Keratinocyte (primary cell): Measurements from ENCODE around the gene QPRT. TPM values are rescaled to one million over a fixed set of nuclear protein-coding genes. Genes with fewer than 3 reads are reported as not detected.
"Not testable (repeated sequence)": the region's sequence is repeated elsewhere in the genome, so short reads cannot be mapped to it uniquely, and the experiment has no call there.

Source experiments
- DNase-seq: peaks from one replicate; pipeline ENCODE4 v3.0.0-alpha.2; 2011; ENCODE audit warnings: low read depth, missing footprints, low spot score
- FAIRE-seq: peaks from 2 replicates; lab custom pipeline; 2011; peaks lifted over from hg19 to GRCh38; lab: Jason Lieb, UNC
- H2AFZ ChIP-seq: 2 replicates; pipeline ENCODE4 v1.6.0; 2012; ENCODE audit warnings: low read length, control low read depth, inconsistent platforms; ENCODE audit not compliant: control insufficient read depth
- H3K27ac ChIP-seq: 2 replicates; pipeline ENCODE4 v1.5.1; 2011; ENCODE audit warnings: low read length; ENCODE audit not compliant: control insufficient read depth, insufficient read depth
- H3K27me3 ChIP-seq: 3 replicates; pipeline ENCODE4 v1.6.0; 2011; ENCODE audit warnings: low read length; ENCODE audit not compliant: control insufficient read depth, insufficient read depth; ENCODE audit errors: extremely low read depth
- H3K36me3 ChIP-seq, 2 experiments: 2 replicates in 1 of 2; 3 replicates in 1 of 2; pipeline ENCODE4 v1.5.1; 2011; ENCODE audit warnings: low read length in 2 of 2, mild to moderate bottlenecking in 1 of 2; ENCODE audit not compliant: control insufficient read depth in 2 of 2, insufficient read depth in 2 of 2; ENCODE audit errors: extremely low read depth in 1 of 2
- H3K4me1 ChIP-seq: 3 replicates; pipeline ENCODE4 v1.5.1; 2011; ENCODE audit warnings: low read length; ENCODE audit not compliant: control insufficient read depth, insufficient read depth; ENCODE audit errors: extremely low read depth
- H3K4me2 ChIP-seq: 3 replicates; pipeline ENCODE4 v1.6.0; 2011; ENCODE audit warnings: low read depth, low read length; ENCODE audit not compliant: control insufficient read depth, insufficient read depth; ENCODE audit errors: extremely low read depth
- H3K4me3 ChIP-seq, 3 experiments: fragments of 200-600 bp in 1 of 3; sonication (generic) in 1 of 3; 2 replicates in 2 of 3; 3 replicates in 1 of 3; pipeline ENCODE4 v1.5.1; 2011 to 2016; ENCODE audit warnings: low read length in 3 of 3, mild to moderate bottlenecking in 3 of 3, control low read depth in 2 of 3, inconsistent platforms in 1 of 3, low read depth in 1 of 3, mixed read lengths in 1 of 3, mixed run types in 1 of 3, moderate library complexity in 1 of 3; ENCODE audit not compliant: control insufficient read depth in 2 of 3, insufficient read depth in 2 of 3; ENCODE audit errors: extremely low read depth in 1 of 3
- H3K79me2 ChIP-seq: 2 replicates; pipeline ENCODE4 v1.6.0; 2012; ENCODE audit warnings: low read length; ENCODE audit not compliant: control insufficient read depth, insufficient read depth
- H3K9ac ChIP-seq: 3 replicates; pipeline ENCODE4 v1.6.0; 2011; ENCODE audit warnings: low read length; ENCODE audit not compliant: control insufficient read depth, insufficient read depth; ENCODE audit errors: extremely low read depth
- H3K9me1 ChIP-seq: 3 replicates; pipeline ENCODE4 v1.6.0; 2011; ENCODE audit warnings: low read length; ENCODE audit not compliant: control insufficient read depth, insufficient read depth; ENCODE audit errors: extremely low read depth
- H3K9me3 ChIP-seq: 2 replicates; pipeline ENCODE4 v1.5.1; 2012; ENCODE audit warnings: low read depth, low read length; ENCODE audit not compliant: control insufficient read depth
- H4K20me1 ChIP-seq: 3 replicates; pipeline ENCODE4 v1.6.0; 2011; ENCODE audit warnings: low read length; ENCODE audit not compliant: control insufficient read depth, insufficient read depth; ENCODE audit errors: extremely low read depth
- EZH2 ChIP-seq: IDR thresholded peaks from one replicate; pipeline ENCODE4 v1.6.1; 2012; ENCODE audit warnings: inconsistent platforms, mild to moderate bottlenecking, low read length, moderate library complexity
- dilution Hi-C: fragments of 300-500 bp; cut with MboI; formaldehyde crosslinking; loops from one replicate; pipeline ENCODE4 v1.7.0; 2020; ENCODE audit warnings: low sequenced_read_pairs; ENCODE audit not compliant: extremely low pct_ligation_motif_present
- polyA plus RNA-seq, 5 experiments: library from polyadenylated mRNA; depleted of rRNA in 3 of 5; stranded (reverse) in 3 of 5; stranded (forward) in 1 of 5; unstranded in 1 of 5; fragments of >200 nt; gene quantifications; 1 replicate in 1 of 5; 2 replicates in 3 of 5; 3 replicates in 1 of 5; pipeline versions ENCODE4 v1.2.1 to v1.2.3, GENCODE V29; 2011 to 2012; ENCODE audit warnings: missing spikeins in 2 of 5, low read depth in 1 of 5, low replicate concordance in 1 of 5
- TF ChIP-seq, protein P1 (sequence below), 3 experiments: IDR thresholded peaks in 1 of 3; conservative IDR thresholded peaks in 1 of 3; optimal IDR thresholded peaks in 1 of 3; 2 replicates in 2 of 3; 3 replicates in 1 of 3; pipeline versions ENCODE3 to v1.5.1; 2011; ENCODE audit warnings: low read length in 3 of 3, mild to moderate bottlenecking in 3 of 3, moderate library complexity in 2 of 3, control low read depth in 1 of 3, inconsistent platforms in 1 of 3; ENCODE audit not compliant: insufficient read depth in 2 of 3; ENCODE audit errors: extremely low read depth in 1 of 3

Gene QPRT
- polyA plus RNA-seq, 1 donor (not counting 4 experiments of a cell fraction or from before 2014, with no cell fraction given): 8.8 TPM

DNA sequence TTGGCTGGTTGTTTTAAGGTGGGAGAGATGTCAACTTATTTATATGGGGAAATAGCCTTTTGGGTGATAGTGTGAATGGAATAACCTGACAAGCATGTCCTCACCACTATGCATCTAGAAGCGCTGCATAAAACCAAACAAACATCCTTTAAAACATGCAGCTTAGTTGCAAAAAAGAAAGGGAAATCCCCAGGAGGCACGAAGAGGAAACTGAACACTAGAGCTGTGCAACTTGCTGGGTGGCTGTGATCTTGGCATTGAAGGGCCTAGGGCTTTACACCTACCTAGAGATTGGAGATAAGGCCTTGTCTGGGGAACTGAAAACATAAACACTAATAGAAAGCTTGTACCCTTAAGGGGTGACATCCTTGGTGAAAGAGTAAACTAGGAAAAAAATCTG, 59.5 kb downstream of the QPRT start:
- no peak for TF ChIP-seq EZH2
- TF ChIP-seq, protein P1, sequence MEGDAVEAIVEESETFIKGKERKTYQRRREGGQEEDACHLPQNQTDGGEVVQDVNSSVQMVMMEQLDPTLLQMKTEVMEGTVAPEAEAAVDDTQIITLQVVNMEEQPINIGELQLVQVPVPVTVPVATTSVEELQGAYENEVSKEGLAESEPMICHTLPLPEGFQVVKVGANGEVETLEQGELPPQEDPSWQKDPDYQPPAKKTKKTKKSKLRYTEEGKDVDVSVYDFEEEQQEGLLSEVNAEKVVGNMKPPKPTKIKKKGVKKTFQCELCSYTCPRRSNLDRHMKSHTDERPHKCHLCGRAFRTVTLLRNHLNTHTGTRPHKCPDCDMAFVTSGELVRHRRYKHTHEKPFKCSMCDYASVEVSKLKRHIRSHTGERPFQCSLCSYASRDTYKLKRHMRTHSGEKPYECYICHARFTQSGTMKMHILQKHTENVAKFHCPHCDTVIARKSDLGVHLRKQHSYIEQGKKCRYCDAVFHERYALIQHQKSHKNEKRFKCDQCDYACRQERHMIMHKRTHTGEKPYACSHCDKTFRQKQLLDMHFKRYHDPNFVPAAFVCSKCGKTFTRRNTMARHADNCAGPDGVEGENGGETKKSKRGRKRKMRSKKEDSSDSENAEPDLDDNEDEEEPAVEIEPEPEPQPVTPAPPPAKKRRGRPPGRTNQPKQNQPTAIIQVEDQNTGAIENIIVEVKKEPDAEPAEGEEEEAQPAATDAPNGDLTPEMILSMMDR (optimal IDR thresholded peaks at IDR 0.05 in 1 of 3, IDR thresholded peaks at IDR 0.05 in 1 of 3, conservative IDR thresholded peaks at IDR 0.05 in 1 of 3; ENCODE audit: extremely low read depth in 1 of 3, insufficient read depth in 2 of 3, low read length in 3 of 3): no peak
- no peaks in the 10 kb centered on the region for H3K36me3 ChIP-seq
- no peaks in the 10 kb centered on the region for H3K9me3 ChIP-seq
- no peak overlapping the region for H3K27ac ChIP-seq
- no peak overlapping the region for H3K4me2 ChIP-seq
- H3K27me3 ChIP-seq: no peaks in the 10 kb centered on the region
- DNase-seq (no peak), FAIRE-seq (no peak)
- H3K9ac ChIP-seq: no peak overlapping the region
- no peaks in the 10 kb centered on the region for H3K4me1 ChIP-seq
- no peak overlapping the region for H3K4me3 ChIP-seq
- no peaks in the 10 kb centered on the region for H3K9me1 ChIP-seq
- H3K79me2 ChIP-seq: no peaks in the 10 kb centered on the region
- dilution Hi-C loops: no loop called here
- no peaks in the 10 kb centered on the region for H4K20me1 ChIP-seq
- no peak overlapping the region for H2AFZ ChIP-seq

- H3K9ac ChIP-seq, H3K4me1 ChIP-seq, dilution Hi-C loops, H3K9me3 ChIP-seq, H3K4me2 ChIP-seq, H3K27ac ChIP-seq, H3K9me1 ChIP-seq, FAIRE-seq, DNase-seq, H3K4me3 ChIP-seq, H4K20me1 ChIP-seq, H2AFZ ChIP-seq, H3K79me2 ChIP-seq, H3K27me3 ChIP-seq, H3K36me3 ChIP-seq: not testable (repeated sequence)
These were observed 61.1 kb downstream of the QPRT start for GRCh38 chr16:29739927-29740629.

DNA sequence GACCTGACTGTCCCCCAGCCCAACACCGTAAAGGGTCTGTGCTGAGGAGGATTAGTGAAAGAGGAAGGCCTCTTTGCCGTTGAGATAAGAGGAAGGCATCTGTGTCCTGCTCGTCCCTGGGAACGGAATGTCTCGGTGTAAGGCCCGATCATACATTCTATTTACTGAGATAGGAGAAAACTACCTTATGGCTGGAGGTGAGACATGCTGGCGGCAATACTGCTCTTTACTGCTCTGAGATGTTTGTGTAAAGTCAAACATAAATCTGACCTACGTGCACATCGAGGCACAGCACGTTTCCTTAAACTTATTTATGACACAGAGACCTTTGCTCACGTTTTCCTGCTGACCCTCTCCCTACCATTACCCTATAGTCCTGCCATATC, 61.6 kb downstream of the QPRT start:
- H3K9me1 ChIP-seq, H3K79me2 ChIP-seq, H3K9me3 ChIP-seq, H3K27ac ChIP-seq, FAIRE-seq, H3K4me3 ChIP-seq, H3K4me1 ChIP-seq, H3K4me2 ChIP-seq, H3K27me3 ChIP-seq, dilution Hi-C loops, H3K36me3 ChIP-seq, H4K20me1 ChIP-seq, H2AFZ ChIP-seq, DNase-seq, H3K9ac ChIP-seq: not testable (repeated sequence)
